NB4 (cell line): ENCODE results near the gene RPN1.

Experiments used
- CTCF ChIP-seq: IDR thresholded peaks from one replicate; pipeline ENCODE4 v1.5.1; 2012; ENCODE audit warnings: low read depth, low read length
- MAX ChIP-seq: IDR thresholded peaks from 2 replicates; pipeline ENCODE4 v1.6.1; 2011; ENCODE audit warnings: low read depth, low read length
- MYC ChIP-seq: IDR thresholded peaks from 2 replicates; pipeline ENCODE4 v1.6.1; 2011; ENCODE audit warnings: low read depth, low read length
- POLR2A ChIP-seq: IDR thresholded peaks from 2 replicates; pipeline ENCODE4 v1.6.1; 2011; ENCODE audit warnings: mild to moderate bottlenecking; ENCODE audit not compliant: insufficient read length; ENCODE audit errors: extremely low read depth

GRCh38 chr3:128623762-128624176, 26.8 kb downstream of the RPN1 start:
- TF ChIP-seq CTCF: no peak
- no peak for TF ChIP-seq MAX
- no peak for TF ChIP-seq POLR2A
- TF ChIP-seq MYC: no peak
